Esophagus squamous epithelium (tissue), 4 donors: ENCODE data around the gene MBOAT1.

Experiments
- CTCF ChIP-seq, 6 experiments: fragments of 450-650 bp in 4 of 6; fragments of 200-600 bp in 2 of 6; sonication (generic) in 2 of 6; IDR thresholded peaks; one replicate each; pipeline ENCODE4 v1.5.1; 2016 to 2019; ENCODE audit warnings: antibody characterized with exemption in 6 of 6, mild to moderate bottlenecking in 4 of 6, moderate library complexity in 4 of 6
- POLR2A ChIP-seq, 4 donors: fragments of 450-650 bp; IDR thresholded peaks; one replicate each; pipeline ENCODE4 v1.6.1; 2017; ENCODE audit warnings: antibody characterized with exemption in 4 of 4, mild to moderate bottlenecking in 4 of 4, moderate library complexity in 3 of 4

- TF ChIP-seq CTCF (IDR thresholded peaks at IDR 0.05) (no peak), POLR2A (IDR thresholded peaks at IDR 0.05) (no peak)
These were observed 5.1 kb upstream of the MBOAT1 start for GRCh38 chr6:20217324-20217855.
